Suprapubic skin (tissue), 4 donors: Measurements from ENCODE around the gene AKAP13. TPM values are rescaled to one million over a fixed set of nuclear protein-coding genes. Genes with fewer than 3 reads are reported as not detected.

ENCODE experiments used
- DNase-seq, 2 donors: peaks; one replicate each; pipeline ENCODE4 v3.0.0-alpha.2; 2019; ENCODE audit warnings: low spot score in 2 of 2
- H3K27ac ChIP-seq: fragments of 200-600 bp; sonication (generic); one replicate; pipeline ENCODE4 v1.5.1; 2019
- H3K27me3 ChIP-seq: fragments of 200-600 bp; sonication (generic); one replicate; pipeline ENCODE4 v1.5.1; 2019
- H3K36me3 ChIP-seq: fragments of 200-600 bp; sonication (generic); one replicate; pipeline ENCODE4 v1.5.1; 2019
- H3K4me1 ChIP-seq: fragments of 200-600 bp; sonication (generic); one replicate; pipeline ENCODE4 v1.5.1; 2019
- H3K4me3 ChIP-seq: fragments of 200-600 bp; sonication (generic); one replicate; pipeline ENCODE4 v1.5.1; 2019; ENCODE audit warnings: mild to moderate bottlenecking
- H3K9me3 ChIP-seq: fragments of 200-600 bp; sonication (generic); one replicate; pipeline ENCODE4 v1.5.1; 2019
- CTCF ChIP-seq, 2 donors: fragments of 200-600 bp in 1 of 2; fragments of 450-650 bp in 1 of 2; sonication (generic) in 1 of 2; IDR thresholded peaks; one replicate each; pipeline ENCODE4 v1.5.1; 2016 to 2019; ENCODE audit warnings: antibody characterized with exemption in 2 of 2, mild to moderate bottlenecking in 1 of 2, moderate library complexity in 1 of 2
- EP300 ChIP-seq: sonication (generic); formaldehyde crosslinking; IDR thresholded peaks from one replicate; pipeline ENCODE4 v1.6.1; 2017; ENCODE audit warnings: antibody characterized with exemption
- POLR2A ChIP-seq, 2 donors: fragments of 450-650 bp; IDR thresholded peaks; one replicate each; pipeline ENCODE4 v1.6.1; 2017; ENCODE audit warnings: antibody characterized with exemption in 2 of 2, mild to moderate bottlenecking in 2 of 2, moderate library complexity in 2 of 2
- POLR2AphosphoS5 ChIP-seq, 3 donors: sonication (generic); formaldehyde crosslinking; IDR thresholded peaks; one replicate each; pipeline ENCODE4 v1.6.1; 2017; ENCODE audit warnings: antibody characterized with exemption in 3 of 3
- WGBS: methylation state at CpG from one replicate; pipeline ENCODE4 v1.1.5; 2018; 5-methylcytosine and 5-hydroxymethylcytosine counted together
- total RNA-seq, 4 donors: library from RNA; depleted of rRNA; stranded (reverse); fragments of >200 nt; gene quantifications; one replicate each; pipeline ENCODE4 v1.1.0, GENCODE V29; 2016

AKAP13 gene
- total RNA-seq, 4 donors from 2014 or later = 124 to 249 (median 163) TPM

DNA sequence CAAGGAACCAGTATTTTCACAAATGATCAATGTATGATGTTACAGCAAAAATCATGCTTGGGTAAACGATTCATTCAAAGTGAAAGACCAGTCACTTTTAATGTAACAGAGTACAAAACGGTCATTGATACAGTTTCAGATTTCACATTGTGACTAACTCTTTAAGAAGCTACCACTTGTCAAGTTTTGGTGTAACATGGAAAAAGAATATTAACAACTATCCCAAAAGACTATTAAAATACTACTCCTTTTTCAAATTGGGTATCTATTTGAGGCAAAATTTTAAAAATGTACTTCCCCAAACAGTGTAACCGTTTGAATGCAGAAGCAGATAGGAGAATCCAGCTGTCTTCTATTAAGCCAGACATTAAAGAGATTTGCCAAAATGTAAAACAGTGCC lies 31.7 kb downstream of the AKAP13 start:
- no peaks in the 10 kb centered on the region for H3K27me3 ChIP-seq
- DNase-seq = no peak
- TF ChIP-seq POLR2A (IDR thresholded peaks at IDR 0.05) (no peak), CTCF (IDR thresholded peaks at IDR 0.05) (no peak), POLR2AphosphoS5 (IDR thresholded peaks at IDR 0.05) (no peak), EP300 (no peak)
- no peak overlapping the region for H3K4me3 ChIP-seq
- peaks cover 38% of the 10 kb centered on the region for H3K4me1 ChIP-seq
- WGBS = 37% methylated on average over 3 of the region's 3 CpGs
- peak overlapping the region; percentile 48 for H3K27ac ChIP-seq
- H3K36me3 ChIP-seq = no peaks in the 10 kb centered on the region
- H3K9me3 ChIP-seq = no peaks in the 10 kb centered on the region

DNA sequence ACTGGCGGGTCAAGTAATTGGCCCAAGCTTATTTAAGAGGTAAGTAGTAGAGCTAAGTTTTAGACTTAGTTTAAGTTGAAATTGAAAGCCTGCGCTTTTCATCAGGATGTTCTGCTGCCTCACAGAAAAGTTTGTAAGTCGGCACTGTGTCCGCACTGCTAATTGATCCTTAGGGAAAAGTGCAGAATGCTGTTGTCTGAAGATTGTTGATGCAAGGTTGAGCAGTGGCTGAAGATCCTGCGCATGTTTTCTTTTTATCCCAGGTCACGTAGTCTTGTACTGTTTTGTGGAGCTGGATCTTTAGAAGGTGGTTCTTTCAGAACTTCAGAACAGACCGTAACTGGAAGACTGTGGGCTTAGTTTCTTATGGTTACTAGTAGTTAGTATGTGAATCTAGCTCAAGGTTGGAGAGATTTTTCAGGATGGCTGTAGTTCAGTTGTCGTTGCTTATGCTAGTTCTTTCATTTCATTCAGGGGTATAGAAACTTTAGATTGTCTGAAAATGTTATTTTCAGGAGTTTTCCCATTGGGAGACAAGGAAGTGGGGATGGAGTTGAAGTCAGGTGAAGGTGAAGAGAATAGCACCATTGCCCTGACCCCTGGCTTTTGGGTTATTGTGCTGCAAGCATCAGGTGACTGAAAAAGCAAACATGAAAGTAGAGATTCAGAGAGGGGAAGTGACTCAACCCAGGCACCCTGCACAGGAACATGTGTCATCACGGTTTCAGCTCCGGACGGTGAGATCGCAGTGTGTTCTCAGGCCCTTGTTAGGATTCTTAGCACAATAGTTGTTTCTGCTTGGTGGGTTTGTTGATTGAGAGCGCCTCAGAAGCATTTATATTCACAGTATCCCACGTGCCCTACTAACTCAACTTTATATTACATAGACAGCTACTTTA lies 32.8 kb downstream of the AKAP13 start:
- TF ChIP-seq POLR2A (IDR thresholded peaks at IDR 0.05) = no peak
- no peak for TF ChIP-seq EP300
- TF ChIP-seq POLR2AphosphoS5 (IDR thresholded peaks at IDR 0.05) = no peak
- TF ChIP-seq CTCF (IDR thresholded peaks at IDR 0.05) = no peak
- no peaks in the 10 kb centered on the region for H3K27me3 ChIP-seq
- H3K9me3 ChIP-seq = no peaks in the 10 kb centered on the region
- peak; percentile 70 to 82 for DNase-seq
- 59% methylated on average over 14 of the region's 14 CpGs for WGBS
- H3K27ac ChIP-seq = peak overlapping the region; percentile 48
- H3K36me3 ChIP-seq = no peaks in the 10 kb centered on the region
- peak overlapping the region; percentile 10 for H3K4me3 ChIP-seq
- peaks cover 28% of the 10 kb centered on the region for H3K4me1 ChIP-seq

GRCh38 chr15:85414037-85414436 lies 33.6 kb downstream of the AKAP13 start:
- H3K27me3 ChIP-seq = no peaks in the 10 kb centered on the region
- no peak for DNase-seq
- TF ChIP-seq POLR2A (IDR thresholded peaks at IDR 0.05) (no peak), CTCF (IDR thresholded peaks at IDR 0.05) (no peak), POLR2AphosphoS5 (IDR thresholded peaks at IDR 0.05) (no peak), EP300 (no peak)
- no peak overlapping the region for H3K4me3 ChIP-seq
- H3K4me1 ChIP-seq = peaks cover 27% of the 10 kb centered on the region
- no peak overlapping the region for H3K27ac ChIP-seq
- H3K36me3 ChIP-seq = no peaks in the 10 kb centered on the region
- WGBS = 87% methylated on average over 4 of the region's 4 CpGs
- H3K9me3 ChIP-seq = no peaks in the 10 kb centered on the region

GRCh38 chr15:85414495-85414894 lies 34.1 kb downstream of the AKAP13 start:
- Histone ChIP-seq H3K27ac (no peak overlapping the region), H3K36me3 (no peaks in the 10 kb centered on the region)
- DNase-seq = no peak

GRCh38 chr15:85414991-85415390 lies 34.6 kb downstream of the AKAP13 start:
- no peak overlapping the region for H3K27ac ChIP-seq
- DNase-seq = no peak
- H3K4me3 ChIP-seq = no peak overlapping the region
- H3K27me3 ChIP-seq = no peaks in the 10 kb centered on the region
- no peaks in the 10 kb centered on the region for H3K36me3 ChIP-seq
- TF ChIP-seq POLR2AphosphoS5 (IDR thresholded peaks at IDR 0.05) (no peak), CTCF (IDR thresholded peaks at IDR 0.05) (no peak), POLR2A (IDR thresholded peaks at IDR 0.05) (no peak), EP300 (no peak)
- no peaks in the 10 kb centered on the region for H3K9me3 ChIP-seq
- peaks cover 27% of the 10 kb centered on the region for H3K4me1 ChIP-seq
- WGBS = 93% methylated on average over 10 of the region's 10 CpGs

More at GRCh38 chr15:85414495-85414894, 34.1 kb downstream of the AKAP13 start:
- Histone ChIP-seq H3K4me1 (peaks cover 27% of the 10 kb centered on the region), H3K9me3 (no peaks in the 10 kb centered on the region), H3K27me3 (no peaks in the 10 kb centered on the region), H3K4me3 (no peak overlapping the region)
- no peak for TF ChIP-seq POLR2AphosphoS5 (IDR thresholded peaks at IDR 0.05)
- no peak for TF ChIP-seq EP300
